Fibroblast of mammary gland (primary cell): ENCODE measurements around the gene BMP5.
"Not testable (repeated sequence)": the region's sequence is repeated elsewhere in the genome, so short reads cannot be mapped to it uniquely, and the experiment has no call there.

ENCODE experiments used
- DNase-seq: peaks from one replicate; pipeline ENCODE4 v3.0.0-alpha.2; 2010; ENCODE audit warnings: low read depth
- H3K4me3 ChIP-seq: 2 replicates; pipeline ENCODE4 v1.5.1; 2011; ENCODE audit warnings: low read depth, mild to moderate bottlenecking, low read length, moderate library complexity; ENCODE audit not compliant: control insufficient read depth
- TF ChIP-seq, protein P1 (sequence below): conservative IDR thresholded peaks from 2 replicates; pipeline ENCODE4 v1.5.1; 2011; ENCODE audit warnings: low read depth, low read length, inconsistent platforms; ENCODE audit not compliant: control insufficient read depth, insufficient read depth

The BMP5 gene

DNA sequence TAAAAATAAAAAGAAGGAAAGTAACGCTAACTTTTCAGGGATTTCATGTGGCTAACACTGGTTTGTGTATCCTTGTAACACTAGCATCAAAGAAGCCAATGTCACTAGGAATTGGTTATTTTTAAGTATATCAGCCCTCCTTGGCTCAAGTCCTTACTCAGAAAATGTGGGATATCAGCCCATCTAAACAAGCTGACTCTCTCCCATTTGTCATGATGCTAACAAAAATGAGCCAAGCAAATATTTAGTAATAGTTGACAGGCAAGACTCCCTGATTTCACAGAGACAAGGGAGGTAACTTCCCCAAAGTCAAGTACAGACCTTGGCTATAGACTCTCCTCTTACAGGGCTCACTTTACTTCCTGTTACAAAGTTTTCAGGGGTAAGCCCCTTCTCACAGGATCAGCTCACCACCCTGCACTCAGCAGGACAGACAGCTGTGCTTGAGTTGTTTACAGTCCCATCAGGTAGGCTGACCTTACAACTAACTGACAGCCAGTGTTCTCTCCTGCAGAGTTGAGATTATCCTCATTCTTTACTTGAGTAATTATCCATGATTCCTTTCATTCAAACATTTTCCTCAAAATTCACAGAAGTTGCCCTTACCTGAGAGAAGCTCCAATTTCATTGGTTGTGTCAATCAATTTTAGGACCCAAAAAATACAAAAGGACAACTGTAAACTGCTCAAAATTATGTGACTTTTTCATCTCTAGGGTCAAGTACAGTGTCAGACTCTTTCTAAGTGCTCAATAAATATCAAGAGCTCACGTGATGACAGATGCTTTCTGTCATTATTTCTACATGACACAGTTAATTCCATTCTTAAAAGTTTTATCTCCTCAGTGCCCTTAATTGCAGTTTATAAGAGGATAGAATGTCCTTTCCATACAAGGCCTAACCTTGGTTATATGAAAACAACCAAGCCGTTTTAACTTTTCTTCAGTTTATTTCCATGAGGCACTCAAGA lies 38.1 kb upstream of the BMP5 start:
- no peak overlapping the region for H3K4me3 ChIP-seq
- peak; percentile 61 for DNase-seq
- TF ChIP-seq, protein P1, sequence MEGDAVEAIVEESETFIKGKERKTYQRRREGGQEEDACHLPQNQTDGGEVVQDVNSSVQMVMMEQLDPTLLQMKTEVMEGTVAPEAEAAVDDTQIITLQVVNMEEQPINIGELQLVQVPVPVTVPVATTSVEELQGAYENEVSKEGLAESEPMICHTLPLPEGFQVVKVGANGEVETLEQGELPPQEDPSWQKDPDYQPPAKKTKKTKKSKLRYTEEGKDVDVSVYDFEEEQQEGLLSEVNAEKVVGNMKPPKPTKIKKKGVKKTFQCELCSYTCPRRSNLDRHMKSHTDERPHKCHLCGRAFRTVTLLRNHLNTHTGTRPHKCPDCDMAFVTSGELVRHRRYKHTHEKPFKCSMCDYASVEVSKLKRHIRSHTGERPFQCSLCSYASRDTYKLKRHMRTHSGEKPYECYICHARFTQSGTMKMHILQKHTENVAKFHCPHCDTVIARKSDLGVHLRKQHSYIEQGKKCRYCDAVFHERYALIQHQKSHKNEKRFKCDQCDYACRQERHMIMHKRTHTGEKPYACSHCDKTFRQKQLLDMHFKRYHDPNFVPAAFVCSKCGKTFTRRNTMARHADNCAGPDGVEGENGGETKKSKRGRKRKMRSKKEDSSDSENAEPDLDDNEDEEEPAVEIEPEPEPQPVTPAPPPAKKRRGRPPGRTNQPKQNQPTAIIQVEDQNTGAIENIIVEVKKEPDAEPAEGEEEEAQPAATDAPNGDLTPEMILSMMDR = no peak

DNA sequence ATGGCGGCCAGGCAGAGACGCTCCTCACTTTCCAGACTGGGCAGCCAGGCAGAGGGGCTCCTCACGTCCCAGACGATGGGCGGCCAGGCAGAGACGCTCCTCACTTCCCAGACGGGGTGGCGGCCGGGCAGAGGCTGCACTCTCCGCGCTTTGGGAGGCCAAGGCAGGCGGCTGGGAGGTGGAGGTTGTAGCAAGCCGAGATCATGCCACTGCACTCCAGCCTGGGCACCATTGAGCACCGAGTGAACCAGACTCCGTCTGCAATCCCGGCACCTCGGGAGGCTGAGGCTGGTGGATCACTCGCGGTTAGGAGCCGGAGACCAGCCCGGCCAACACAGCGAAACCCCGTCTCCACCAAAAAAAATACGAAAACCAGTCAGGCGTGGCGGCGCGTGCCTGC lies 35.1 kb upstream of the BMP5 start:
- H3K4me3 ChIP-seq, DNase-seq: not testable (repeated sequence)

DNA sequence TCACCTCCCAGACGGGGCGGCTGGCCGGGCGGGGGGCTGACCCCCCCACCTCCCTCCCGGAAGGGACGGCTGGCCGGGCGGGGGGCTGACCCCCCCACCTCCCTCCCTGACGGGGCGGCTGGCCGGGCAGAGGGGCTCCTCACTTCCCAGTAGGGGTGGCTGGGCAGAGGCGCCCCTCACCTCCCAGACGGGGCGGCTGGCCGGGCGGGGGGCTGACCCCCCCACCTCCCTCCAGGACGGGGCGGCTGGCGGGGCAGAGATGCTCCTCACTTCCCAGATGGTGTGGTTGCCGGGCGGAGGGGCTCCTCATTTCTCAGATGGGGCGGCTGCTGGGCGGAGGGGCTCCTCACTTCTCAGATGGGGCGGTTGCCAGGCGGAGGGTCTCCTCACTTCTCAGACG lies 34.5 kb upstream of the BMP5 start:
- not testable (repeated sequence) for DNase-seq, H3K4me3 ChIP-seq

DNA sequence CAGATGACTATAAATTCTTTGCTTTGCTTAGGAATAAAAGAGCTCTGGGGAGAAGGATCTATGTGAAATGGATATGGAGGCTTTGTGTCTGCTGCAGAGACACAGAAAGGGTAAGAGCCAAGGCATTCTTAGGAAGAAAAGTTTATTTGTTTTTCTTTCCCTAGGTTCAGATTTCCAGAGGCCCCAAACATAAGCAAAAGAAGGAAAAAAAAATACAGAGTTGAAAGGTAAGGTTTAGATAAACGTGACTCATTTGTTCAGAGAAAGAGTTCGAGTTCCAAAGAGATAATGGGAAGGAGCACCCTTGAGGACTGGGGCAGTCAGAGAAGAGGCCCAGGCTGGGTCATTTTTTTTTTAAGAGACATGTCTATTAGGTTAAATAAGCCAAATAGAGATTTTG lies 27.4 kb upstream of the BMP5 start:
- peak; percentile 5 for DNase-seq
- TF ChIP-seq, protein P1 = no peak
- no peak overlapping the region for H3K4me3 ChIP-seq

DNA sequence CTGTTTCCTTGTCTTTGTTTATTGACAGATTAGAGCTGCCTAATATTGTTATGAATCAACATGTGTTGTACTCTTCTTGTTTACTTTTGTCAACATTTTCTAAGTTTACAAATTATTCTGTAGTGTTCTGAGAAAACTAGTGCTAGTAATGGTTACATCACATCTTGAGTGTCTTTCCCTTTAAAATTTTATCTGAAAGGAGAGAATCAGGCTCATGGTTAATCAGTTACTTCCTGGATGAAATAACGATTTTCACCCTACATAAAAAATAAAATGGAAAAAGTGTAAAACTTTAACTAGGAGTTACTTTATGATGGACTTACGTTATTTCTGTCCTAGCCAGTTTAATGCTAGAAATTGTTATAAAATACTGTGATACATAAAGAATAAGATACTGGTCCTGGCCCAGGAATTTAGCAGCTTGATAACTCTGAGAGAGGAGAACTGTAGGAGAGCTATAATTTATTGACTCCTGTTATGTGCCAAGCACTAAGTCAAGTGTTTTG lies 26.4 kb upstream of the BMP5 start:
- H3K4me3 ChIP-seq = no peak overlapping the region
- TF ChIP-seq, protein P1 = no peak
- no peak for DNase-seq

DNA sequence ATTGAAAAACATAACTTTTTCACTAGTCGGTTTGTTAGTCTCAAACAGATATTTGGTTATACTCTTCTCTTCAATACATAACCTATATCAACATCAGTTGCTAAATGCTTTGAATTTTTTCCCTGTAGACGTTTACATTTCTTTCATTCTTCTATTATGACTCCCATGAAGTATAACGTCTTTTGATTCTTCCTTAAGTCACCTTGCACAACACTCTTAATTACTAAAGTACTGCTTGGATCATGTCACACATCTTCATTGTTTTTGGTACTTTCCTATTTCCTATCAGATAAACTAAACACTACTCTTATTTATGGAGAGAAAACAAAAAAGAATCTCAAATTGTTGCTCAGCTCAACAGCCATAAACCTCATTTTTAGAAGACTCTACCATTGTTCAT lies 23.0 kb upstream of the BMP5 start:
- TF ChIP-seq, protein P1 = no peak
- H3K4me3 ChIP-seq = no peak overlapping the region
- DNase-seq = no peak

DNA sequence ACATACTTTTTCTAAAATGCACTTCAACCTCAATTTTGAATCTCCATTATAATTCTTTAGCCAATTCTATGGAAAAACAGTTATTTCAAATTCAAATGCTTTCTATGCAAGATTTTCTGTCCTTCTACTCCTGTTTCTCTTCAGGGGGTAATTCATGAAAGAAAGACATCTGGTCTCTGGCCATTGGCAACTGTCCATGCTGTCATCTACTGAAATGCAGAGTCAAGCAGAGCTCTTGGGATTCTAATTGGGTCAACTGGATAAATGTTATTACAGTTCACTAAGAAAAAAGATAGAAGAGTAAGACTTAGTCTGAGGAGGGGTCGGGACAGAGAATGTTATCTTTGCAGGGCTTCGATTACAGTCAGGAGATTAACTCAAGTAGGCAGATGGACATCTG lies 22.0 kb upstream of the BMP5 start:
- H3K4me3 ChIP-seq = no peak overlapping the region
- TF ChIP-seq, protein P1 = no peak
- DNase-seq = no peak
